HUES6 (cell line): ENCODE data around the gene MICALL1.
"Not testable (repeated sequence)": the region's sequence is repeated elsewhere in the genome, so short reads cannot be mapped to it uniquely, and the experiment has no call there.

Source experiments
- H3K27ac ChIP-seq: 2 replicates; pipeline ENCODE4 v1.7.0; 2013; ENCODE audit warnings: low read depth, mild to moderate bottlenecking, low read length, inconsistent platforms
- H3K27me3 ChIP-seq: 2 replicates; pipeline ENCODE4 v1.6.1; 2013; ENCODE audit warnings: low read length; ENCODE audit not compliant: control insufficient read depth, insufficient read depth
- H3K36me3 ChIP-seq: 2 replicates; pipeline ENCODE4 v1.6.1; 2013; ENCODE audit warnings: low read length; ENCODE audit not compliant: control insufficient read depth, insufficient read depth
- H3K4me1 ChIP-seq: 2 replicates; pipeline ENCODE4 v1.6.1; 2013; ENCODE audit warnings: low read length; ENCODE audit not compliant: control insufficient read depth, insufficient read depth
- H3K4me3 ChIP-seq: 2 replicates; pipeline ENCODE4 v1.5.1; 2013; ENCODE audit warnings: low read depth, low read length
- H3K9ac ChIP-seq: one replicate; pipeline ENCODE4 v1.6.1; 2013; ENCODE audit warnings: mild to moderate bottlenecking, low read length
- H3K9me3 ChIP-seq: 2 replicates; pipeline ENCODE4 v1.6.1; 2013; ENCODE audit warnings: low read depth, low read length; ENCODE audit not compliant: control insufficient read depth, insufficient read depth

MICALL1 gene

DNA sequence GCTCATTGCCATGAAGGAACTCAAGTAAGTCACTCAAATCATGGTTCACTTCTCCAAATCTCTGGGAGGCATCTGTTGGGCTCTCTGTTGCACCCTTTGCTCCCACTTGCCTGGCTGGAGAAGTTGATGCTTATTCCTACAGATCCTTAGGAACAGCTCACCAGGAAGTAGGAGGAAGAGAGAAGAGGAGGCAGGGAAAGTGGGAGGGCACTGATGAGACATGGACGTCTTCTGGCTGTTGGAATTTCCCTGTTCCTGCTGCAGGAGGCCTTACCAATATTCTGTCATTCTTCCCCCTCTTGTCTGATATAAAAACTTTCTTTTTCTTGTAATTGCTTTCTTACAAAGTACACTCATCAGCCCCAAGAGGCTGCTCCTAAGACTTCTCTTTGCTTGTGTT is 61.0 kb downstream of the MICALL1 start:
- Histone ChIP-seq H3K27ac (no peak overlapping the region), H3K4me1 (peaks cover 11% of the 10 kb centered on the region), H3K27me3 (no peaks in the 10 kb centered on the region), H3K9ac (no peak overlapping the region), H3K4me3 (no peak overlapping the region), H3K9me3 (no peaks in the 10 kb centered on the region), H3K36me3 (peaks cover 44% of the 10 kb centered on the region)

DNA sequence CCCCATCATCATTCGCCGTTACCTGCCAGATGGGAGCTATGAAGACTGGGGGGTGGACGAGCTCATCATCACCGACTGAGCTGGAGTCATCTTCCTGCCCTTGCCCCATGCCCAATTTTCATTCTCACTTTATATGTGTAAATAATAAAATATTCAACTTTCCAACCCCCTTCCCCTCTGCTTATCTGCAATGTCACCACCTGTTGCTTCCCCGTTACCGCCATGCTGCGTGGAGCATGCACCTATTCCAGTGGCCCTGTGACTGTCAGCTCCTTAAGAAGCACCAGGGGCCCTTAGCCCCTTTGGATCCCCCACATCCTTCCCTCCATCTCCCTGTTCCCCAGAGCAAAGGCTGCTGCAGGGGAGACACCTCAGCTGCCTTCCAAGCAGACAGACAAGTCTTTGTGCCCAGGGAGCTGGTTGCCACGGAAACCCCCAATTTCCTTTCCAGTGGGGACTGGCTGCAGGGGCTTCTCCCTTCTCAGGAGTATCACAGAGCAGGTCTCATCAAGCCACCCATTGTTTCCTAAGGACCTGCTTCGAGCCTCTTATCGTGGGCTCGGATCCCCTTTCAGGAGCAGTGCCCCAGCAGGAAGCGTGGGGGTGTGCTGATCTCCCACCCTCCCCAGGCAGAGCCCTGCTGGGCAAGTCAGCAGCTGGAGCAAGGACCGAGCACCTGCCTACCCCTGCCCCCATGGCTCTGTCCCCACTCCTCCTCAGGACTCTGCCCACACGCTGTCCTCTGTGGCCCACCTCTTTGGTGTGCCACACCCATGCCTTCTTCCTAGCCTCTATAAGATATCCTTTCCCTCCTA is 61.7 kb downstream of the MICALL1 start:
- Histone ChIP-seq H3K4me1 (peaks cover 18% of the 10 kb centered on the region), H3K27ac (no peak overlapping the region)

GRCh38 chr22:37968452-37969251 is 62.6 kb downstream of the MICALL1 start:
- Histone ChIP-seq H3K4me1 (peaks cover 18% of the 10 kb centered on the region), H3K27me3 (no peaks in the 10 kb centered on the region), H3K27ac (no peak overlapping the region), H3K9ac (no peak overlapping the region), H3K36me3 (peaks cover 34% of the 10 kb centered on the region), H3K4me3 (no peak overlapping the region), H3K9me3 (no peaks in the 10 kb centered on the region)

More for the DNA sequence above, 61.7 kb downstream of the MICALL1 start:
- Histone ChIP-seq H3K27me3 (no peaks in the 10 kb centered on the region), H3K9ac (no peak overlapping the region), H3K36me3 (peaks cover 40% of the 10 kb centered on the region), H3K9me3 (no peaks in the 10 kb centered on the region), H3K4me3 (no peak overlapping the region)

GRCh38 chr22:37970864-37971263 is 64.8 kb downstream of the MICALL1 start:
- H3K27ac ChIP-seq, result no peak overlapping the region
- H3K36me3 ChIP-seq, result peaks cover 36% of the 10 kb centered on the region
- H3K4me3 ChIP-seq, result no peak overlapping the region
- H3K9ac ChIP-seq, result no peak overlapping the region
- peaks cover 18% of the 10 kb centered on the region for H3K4me1 ChIP-seq
- H3K27me3 ChIP-seq, result no peaks in the 10 kb centered on the region
- no peaks in the 10 kb centered on the region for H3K9me3 ChIP-seq

DNA sequence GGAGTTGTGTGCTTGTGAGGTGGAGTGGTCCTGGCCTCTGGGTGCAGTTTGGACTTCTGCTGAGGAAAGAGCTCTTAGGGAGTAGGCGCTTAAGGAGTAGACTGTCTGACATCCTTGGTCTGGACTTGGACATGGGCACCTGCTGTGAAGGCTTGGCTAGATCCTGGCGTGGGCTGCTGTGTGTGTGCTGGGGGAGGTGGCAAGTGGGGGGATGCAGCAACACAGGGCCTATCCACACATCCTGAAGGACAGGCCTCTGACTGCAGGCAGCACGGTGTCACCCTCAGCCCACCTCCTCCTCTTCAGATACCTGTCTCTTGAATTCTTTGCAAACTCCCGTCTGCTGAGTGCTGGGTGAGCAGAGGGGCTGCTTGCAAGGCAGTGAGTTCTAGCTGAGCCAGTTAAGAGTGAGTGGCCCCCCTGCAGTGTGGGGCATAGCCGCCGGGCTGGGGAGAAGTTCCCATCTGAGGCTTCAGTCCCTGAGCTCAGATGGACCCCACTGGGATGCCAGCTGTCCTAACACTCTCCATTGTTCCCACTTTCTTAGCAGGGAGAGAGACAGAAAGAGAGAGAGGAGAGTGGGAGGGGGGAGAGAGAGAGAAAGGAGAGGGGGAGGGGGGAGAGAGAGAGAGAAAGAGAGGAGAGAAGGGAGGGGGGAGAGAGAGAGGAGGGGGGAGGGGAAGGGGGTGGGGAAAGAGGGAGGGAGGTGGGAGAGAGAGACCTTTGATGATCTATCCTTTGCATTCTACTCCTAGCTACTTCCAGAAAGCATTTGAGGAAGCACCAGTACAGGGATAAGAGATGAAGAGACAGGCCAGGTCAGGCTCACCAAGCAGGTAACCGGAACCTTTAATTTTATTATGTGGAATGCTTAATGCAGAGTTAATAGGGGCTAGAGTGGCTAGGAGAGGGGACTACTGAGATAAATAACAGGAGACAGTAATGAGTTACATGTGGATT is 65.7 kb downstream of the MICALL1 start:
- Histone ChIP-seq H3K27me3 (no peaks in the 10 kb centered on the region), H3K9ac (no peak overlapping the region), H3K4me3 (peak overlapping the region; percentile 28), H3K9me3 (no peaks in the 10 kb centered on the region), H3K4me1 (peaks cover 18% of the 10 kb centered on the region), H3K36me3 (peaks cover 28% of the 10 kb centered on the region), H3K27ac (no peak overlapping the region)

DNA sequence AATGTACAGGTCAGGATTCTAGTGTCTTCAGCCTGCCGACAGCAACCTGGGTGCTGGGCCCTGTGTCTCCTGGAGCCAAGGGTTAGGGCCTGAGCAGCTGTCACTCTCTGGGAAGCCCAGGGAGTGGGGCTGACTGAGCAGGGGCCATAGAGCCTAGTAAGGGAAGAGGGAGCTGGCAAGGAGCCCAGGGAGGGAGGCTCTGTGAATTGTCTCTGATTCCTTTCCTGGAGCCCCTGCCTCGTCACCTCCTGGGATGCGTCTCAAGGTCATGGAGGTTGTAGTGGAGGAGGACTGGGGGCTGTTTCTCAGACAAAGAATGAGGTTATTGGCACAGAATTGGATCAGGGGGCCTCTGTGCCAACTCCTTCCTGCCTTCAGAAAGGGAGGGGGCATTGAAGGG is 66.4 kb downstream of the MICALL1 start:
- H3K27ac ChIP-seq, result no peak overlapping the region
- peaks cover 18% of the 10 kb centered on the region for H3K4me1 ChIP-seq
- no peak overlapping the region for H3K9ac ChIP-seq
- H3K36me3 ChIP-seq, result peaks cover 21% of the 10 kb centered on the region
- H3K4me3 ChIP-seq, result no peak overlapping the region
- no peaks in the 10 kb centered on the region for H3K27me3 ChIP-seq
- H3K9me3 ChIP-seq, result no peaks in the 10 kb centered on the region

- H3K36me3 ChIP-seq, result peaks cover 11% of the 10 kb centered on the region
Measured at GRCh38 chr22:37973271-37974170, 67.4 kb downstream of the MICALL1 start.

GRCh38 chr22:37975153-37975552 is 69.1 kb downstream of the MICALL1 start:
- no peak overlapping the region for H3K9ac ChIP-seq
- H3K27ac ChIP-seq, result no peak overlapping the region
- H3K9me3 ChIP-seq, result no peaks in the 10 kb centered on the region
- H3K4me3 ChIP-seq, result no peak overlapping the region
- no peaks in the 10 kb centered on the region for H3K27me3 ChIP-seq
- peaks cover 8% of the 10 kb centered on the region; the same call in 1 of the 2 replicates for H3K36me3 ChIP-seq
- peaks cover 26% of the 10 kb centered on the region for H3K4me1 ChIP-seq

More at GRCh38 chr22:37973271-37974170, 67.4 kb downstream of the MICALL1 start:
- H3K9ac ChIP-seq, result no peak overlapping the region
- H3K27ac ChIP-seq, result no peak overlapping the region
- no peak overlapping the region for H3K4me3 ChIP-seq
- H3K27me3 ChIP-seq, result no peaks in the 10 kb centered on the region
- no peaks in the 10 kb centered on the region for H3K9me3 ChIP-seq
- H3K4me1 ChIP-seq, result peaks cover 18% of the 10 kb centered on the region

DNA sequence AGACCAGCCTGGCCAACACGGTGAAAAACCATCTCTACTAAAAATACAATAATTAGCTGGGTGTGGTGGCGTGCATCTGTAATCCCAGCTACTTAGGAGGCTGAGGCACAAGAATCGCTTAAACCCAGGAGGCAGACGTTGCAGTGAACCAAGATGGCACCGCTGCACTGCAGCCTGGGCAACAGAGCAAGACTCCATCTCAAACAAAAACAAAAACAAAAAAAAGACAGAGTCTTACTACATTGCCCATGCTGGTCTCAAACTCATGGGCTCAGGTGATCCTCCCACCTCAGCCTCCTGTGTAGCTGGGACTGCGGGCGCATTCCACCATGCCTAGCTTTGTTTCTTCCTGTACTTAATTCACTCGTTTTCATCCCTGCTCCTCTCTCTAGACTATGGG is 69.9 kb downstream of the MICALL1 start:
- not testable (repeated sequence) for H3K9me3 ChIP-seq, H3K27me3 ChIP-seq, H3K27ac ChIP-seq, H3K4me3 ChIP-seq, H3K36me3 ChIP-seq, H3K9ac ChIP-seq
- peaks cover 27% of the 10 kb centered on the region for H3K4me1 ChIP-seq

DNA sequence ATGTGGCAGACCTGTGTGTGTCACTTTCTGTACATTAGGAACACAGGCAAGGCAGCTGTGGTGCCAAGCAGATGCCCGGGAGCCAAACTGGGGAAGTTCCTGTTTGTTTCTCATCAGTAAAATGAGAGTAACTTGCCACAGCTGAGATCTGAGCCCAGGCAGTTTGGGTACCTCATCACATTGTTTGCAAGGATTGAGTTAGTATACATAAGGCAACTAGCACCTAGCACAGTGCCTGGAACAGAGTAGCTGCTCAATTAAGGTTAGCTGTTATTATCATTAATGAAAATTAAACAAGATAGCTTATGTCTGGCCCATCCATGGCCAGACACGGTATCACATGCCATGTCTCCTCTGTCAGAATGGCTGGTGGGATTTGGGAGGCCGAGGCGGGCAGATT is 70.5 kb downstream of the MICALL1 start:
- H3K4me3 ChIP-seq, result no peak overlapping the region
- peaks cover 2% of the 10 kb centered on the region; the same call in 1 of the 2 replicates for H3K27me3 ChIP-seq
- H3K9ac ChIP-seq, result no peak overlapping the region
- peaks cover 8% of the 10 kb centered on the region; the same call in 1 of the 2 replicates for H3K36me3 ChIP-seq
- H3K4me1 ChIP-seq, result peaks cover 22% of the 10 kb centered on the region
- no peaks in the 10 kb centered on the region for H3K9me3 ChIP-seq
- H3K27ac ChIP-seq, result no peak overlapping the region
